LNCAP (cell line): ENCODE results near the gene CPNE5.

Source experiments
- TF ChIP-seq, protein P1 (sequence below): fragments of 450-650 bp; IDR thresholded peaks from 2 replicates; pipeline ENCODE4 v1.5.1; 2017; ENCODE audit warnings: mild to moderate bottlenecking

Gene CPNE5

DNA sequence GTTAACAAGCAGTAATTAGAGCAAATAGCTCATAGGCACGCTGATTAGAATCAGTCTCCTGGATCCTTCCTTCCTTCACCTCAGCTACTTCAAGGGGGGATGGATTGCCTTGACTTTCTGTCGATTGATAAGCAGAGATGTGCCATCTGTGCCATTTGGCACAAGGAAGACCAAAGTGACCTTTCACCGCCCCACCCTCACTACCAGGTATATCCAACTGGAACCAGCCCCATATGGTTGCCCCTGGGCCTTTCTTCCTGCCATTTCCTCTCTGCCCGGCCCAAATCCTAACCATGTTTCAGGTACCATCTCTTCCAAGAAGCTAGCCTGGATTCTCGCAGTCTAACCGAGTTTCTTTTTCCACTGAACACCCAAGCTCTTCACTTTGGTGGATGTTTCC lies 8.7 kb upstream of the CPNE5 start:
- TF ChIP-seq, protein P1, sequence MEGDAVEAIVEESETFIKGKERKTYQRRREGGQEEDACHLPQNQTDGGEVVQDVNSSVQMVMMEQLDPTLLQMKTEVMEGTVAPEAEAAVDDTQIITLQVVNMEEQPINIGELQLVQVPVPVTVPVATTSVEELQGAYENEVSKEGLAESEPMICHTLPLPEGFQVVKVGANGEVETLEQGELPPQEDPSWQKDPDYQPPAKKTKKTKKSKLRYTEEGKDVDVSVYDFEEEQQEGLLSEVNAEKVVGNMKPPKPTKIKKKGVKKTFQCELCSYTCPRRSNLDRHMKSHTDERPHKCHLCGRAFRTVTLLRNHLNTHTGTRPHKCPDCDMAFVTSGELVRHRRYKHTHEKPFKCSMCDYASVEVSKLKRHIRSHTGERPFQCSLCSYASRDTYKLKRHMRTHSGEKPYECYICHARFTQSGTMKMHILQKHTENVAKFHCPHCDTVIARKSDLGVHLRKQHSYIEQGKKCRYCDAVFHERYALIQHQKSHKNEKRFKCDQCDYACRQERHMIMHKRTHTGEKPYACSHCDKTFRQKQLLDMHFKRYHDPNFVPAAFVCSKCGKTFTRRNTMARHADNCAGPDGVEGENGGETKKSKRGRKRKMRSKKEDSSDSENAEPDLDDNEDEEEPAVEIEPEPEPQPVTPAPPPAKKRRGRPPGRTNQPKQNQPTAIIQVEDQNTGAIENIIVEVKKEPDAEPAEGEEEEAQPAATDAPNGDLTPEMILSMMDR, result no peak

DNA sequence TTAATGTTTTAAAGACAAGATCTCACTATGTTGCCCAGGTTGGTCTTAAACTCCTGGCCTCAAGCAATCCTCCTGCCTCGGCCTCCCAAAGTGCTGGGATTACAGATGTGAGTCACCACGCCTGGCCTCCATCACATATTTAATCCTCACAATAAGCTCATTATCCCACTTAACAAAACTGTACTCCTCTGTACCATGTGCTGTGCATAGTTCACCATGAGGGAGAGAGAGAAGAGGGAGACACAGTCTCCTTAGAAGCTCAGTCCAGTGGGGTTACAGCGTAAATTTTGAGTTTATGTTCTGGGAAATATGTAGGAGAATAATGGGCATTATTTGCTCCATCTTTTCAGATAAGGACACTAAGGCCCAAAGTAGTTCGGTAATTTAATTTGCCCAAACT lies 7.9 kb upstream of the CPNE5 start:
- TF ChIP-seq, protein P1, result no peak

DNA sequence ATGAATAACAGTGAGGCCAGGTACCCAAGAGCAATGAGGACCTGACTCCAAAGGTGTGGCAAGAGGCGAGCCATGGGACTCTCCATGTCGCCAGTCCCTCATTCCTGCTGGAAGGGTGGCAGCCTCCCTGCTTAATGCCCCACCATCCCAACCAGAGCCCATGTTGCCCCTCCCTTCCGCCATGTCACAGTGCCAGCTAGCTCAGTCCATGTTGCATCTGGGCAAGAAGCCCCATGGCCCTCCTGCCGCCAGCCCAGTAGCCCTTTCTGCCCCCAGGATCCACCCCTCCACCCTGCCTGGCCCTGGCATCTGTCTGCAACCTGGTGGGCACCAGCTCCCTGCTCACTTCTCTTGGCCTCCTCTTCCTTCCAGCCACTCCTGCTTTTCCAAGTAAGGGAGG lies 6.0 kb upstream of the CPNE5 start:
- TF ChIP-seq, protein P1, result no peak

DNA sequence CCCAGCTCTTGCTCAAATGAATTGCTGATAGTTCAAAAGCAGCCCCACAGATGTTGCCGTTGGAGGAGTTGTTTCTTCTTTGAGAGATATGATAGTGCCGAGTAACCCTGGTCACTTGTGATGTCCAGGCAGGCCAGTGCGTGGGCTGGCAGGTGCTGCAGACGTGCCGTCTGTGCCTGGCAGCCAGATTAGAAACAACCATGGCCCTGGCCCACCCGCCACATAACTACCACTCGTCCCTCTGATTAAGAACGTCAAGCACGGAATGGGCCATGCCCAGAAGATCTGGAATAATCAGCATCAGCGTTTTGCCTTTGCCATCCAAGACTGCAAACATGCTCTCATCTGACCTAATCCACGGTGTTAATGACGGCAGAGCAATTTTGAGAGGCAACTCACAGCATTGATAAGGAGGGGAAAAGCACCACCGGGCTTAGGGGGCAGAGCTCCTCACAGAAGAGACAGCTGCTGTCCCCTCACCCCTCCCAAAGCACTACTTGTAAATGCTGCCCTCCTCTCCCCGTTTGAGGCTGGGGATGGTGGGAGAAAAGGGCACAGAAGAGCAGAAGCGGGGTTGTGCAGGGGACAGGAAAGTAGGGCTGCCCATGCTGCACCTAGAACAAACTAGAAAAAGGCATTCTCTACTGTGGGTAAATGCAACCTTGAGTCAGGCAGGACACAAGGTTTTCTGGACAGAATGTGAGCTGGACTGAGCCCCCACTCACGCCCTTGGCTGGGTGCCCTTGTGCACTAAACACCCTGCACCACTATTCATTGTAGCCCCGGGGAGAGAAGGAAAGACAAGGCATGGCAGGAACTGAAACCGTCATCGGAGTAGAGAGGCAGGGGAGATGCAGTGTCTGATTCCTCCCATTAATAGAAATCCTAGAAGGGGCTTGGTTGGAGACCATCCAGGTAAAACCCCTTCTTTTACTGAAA lies 5.3 kb upstream of the CPNE5 start:
- TF ChIP-seq, protein P1, result no peak

DNA sequence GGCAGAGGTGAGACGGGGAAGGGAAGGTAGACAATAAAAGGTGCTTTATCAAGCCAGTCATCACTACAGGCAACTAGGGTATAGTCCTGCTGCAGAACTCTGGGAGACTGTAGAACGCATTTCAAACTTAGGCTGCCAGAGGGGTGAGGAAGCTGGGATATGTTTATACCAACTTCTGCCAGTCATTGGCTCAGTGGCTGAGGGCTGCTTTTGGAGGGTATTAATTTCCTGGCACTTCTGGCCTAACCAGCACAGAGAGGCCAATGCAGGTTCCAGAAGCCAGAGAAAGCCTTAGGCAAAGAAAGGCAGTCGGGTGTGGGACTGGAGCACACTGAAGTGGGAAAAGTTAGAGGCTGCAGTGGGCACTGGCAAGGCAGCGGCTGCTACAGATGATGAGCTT lies 3.9 kb upstream of the CPNE5 start:
- TF ChIP-seq, protein P1, result no peak

DNA sequence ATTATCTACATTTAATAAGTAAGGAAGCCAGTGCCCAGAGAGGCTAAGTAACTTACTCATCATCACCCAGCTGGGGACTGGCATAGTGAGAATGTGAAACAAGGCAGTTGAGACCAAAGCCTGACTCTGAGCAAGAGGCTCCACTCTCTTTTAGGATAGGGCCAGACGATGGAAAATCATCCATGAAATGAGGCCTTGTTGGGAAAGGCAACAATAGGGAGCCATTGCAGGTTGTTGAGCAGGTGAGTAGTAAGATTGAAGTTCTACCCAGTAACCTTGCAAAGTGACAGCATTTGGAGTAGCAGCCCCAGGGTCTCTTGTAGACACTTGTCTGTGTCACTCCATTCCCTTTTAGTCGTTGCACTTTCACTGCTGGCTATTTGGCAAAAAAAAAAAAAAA lies 2.5 kb upstream of the CPNE5 start:
- TF ChIP-seq, protein P1, result no peak

DNA sequence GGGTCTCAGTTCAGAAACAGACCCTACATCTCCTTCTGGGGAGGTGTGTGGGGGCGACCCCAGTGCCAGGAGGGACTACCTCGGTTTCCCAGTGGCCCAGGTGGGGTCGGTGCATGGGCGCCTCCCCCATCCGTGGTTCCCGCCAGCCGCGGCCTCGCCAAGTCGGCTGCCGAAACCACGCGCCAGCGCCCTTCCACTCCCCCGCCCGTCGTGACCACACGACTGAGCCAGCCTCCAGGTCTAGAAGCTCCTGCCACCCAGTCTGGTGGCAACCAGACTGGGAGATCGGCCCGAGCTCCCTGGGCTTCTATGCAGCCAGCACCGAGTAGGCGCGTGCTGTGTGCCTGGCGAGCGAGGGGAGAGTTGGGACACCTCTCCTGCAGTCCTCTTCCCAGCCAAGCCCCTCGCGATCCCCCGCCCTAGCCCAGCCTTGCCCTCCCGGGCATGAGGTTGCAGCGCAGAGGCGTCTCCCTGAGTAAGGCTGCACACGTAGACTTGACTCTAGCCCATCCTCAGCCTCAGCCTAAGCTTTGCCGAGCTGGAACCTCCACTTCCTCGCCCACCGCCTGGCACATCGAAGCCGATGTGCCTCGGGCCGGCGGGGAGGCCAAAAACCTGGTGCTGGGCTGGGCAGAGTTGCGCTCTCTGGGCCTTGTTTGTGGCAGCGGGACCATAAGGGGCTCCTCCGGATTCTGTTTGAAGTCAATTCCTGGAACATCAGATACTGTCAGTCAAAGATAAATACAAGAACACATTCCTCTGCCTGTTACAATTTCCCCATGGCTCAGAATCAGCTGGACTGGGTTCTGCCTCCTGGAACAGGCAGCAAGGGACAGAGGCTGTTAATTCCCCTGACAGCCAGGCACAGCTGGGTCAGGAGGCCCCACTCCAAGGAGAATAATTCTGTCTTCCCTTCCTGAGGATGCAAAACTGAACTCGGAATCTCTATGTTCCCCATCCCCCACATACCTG lies 1.5 kb upstream of the CPNE5 start:
- TF ChIP-seq, protein P1, result no peak
